ENCODE measurements around the gene RAD18. TPM values are rescaled to one million over a fixed set of nuclear protein-coding genes. Genes with fewer than 3 reads are reported as not detected.

Gene RAD18
- total RNA-seq, 3 donors from 2014 or later, result 10.2 to 16.1 (median 12.5) TPM

- Histone ChIP-seq H3K9me3 (no peaks in the 10 kb centered on the region), H3K4me3 (no peak overlapping the region), H3K4me1 (ENCODE audit: low read depth) (no peaks in the 10 kb centered on the region), H3K36me3 (ENCODE audit: low read depth) (no peaks in the 10 kb centered on the region)
- intact Hi-C loops (cut with DNase I, micrococcal nuclease), result no loop called here
- ATAC-seq (no peak), DNase-seq (no peak)
- TF ChIP-seq, protein P1, sequence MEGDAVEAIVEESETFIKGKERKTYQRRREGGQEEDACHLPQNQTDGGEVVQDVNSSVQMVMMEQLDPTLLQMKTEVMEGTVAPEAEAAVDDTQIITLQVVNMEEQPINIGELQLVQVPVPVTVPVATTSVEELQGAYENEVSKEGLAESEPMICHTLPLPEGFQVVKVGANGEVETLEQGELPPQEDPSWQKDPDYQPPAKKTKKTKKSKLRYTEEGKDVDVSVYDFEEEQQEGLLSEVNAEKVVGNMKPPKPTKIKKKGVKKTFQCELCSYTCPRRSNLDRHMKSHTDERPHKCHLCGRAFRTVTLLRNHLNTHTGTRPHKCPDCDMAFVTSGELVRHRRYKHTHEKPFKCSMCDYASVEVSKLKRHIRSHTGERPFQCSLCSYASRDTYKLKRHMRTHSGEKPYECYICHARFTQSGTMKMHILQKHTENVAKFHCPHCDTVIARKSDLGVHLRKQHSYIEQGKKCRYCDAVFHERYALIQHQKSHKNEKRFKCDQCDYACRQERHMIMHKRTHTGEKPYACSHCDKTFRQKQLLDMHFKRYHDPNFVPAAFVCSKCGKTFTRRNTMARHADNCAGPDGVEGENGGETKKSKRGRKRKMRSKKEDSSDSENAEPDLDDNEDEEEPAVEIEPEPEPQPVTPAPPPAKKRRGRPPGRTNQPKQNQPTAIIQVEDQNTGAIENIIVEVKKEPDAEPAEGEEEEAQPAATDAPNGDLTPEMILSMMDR (IDR thresholded peaks at IDR 0.05), result no peak
These were observed 76.7 kb downstream of the RAD18 start for GRCh38 chr3:8886546-8886945.

GRCh38 chr3:8885536-8886316 is 77.5 kb downstream of the RAD18 start:
- Histone ChIP-seq H3K4me1 (ENCODE audit: low read depth) (no peaks in the 10 kb centered on the region), H3K36me3 (ENCODE audit: low read depth) (no peaks in the 10 kb centered on the region), H3K9me3 (no peaks in the 10 kb centered on the region), H3K4me3 (no peak overlapping the region)
- intact Hi-C loops (cut with DNase I, micrococcal nuclease), result no loop called here
- TF ChIP-seq, protein P1 (IDR thresholded peaks at IDR 0.05), result no peak
- ATAC-seq, result no peak
- no peak for DNase-seq

DNA sequence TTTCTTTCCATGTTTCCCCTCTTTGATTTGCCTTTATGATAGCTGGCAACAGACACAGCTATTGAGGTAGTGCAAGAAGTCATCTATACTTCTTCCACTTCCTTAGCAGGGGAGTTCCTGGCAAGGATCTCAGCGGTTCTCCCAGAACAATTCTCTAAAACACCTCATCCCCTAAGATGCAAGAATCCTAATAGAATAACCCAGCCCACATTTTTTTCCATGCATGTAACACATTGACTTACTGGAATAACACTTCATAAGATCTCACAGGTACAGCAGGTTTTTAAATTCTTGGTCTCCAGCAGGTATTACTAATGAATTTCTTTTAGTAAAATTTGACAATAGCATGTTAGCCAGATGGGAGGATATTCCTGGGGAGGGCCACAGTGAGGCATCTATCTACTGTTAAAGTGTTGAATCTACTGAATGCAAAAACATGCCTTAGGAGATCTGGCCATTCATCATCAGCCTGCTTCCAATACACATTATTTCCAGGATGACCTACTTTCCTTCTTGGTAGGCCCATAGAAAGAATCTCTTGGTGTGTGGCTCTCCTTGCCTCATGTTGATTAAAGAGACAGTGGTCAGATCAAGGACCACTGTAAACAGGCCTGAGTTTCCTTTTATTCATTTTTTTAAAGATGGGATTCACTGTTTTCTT is 78.5 kb downstream of the RAD18 start:
- Histone ChIP-seq H3K4me3 (no peak overlapping the region), H3K9me3 (no peaks in the 10 kb centered on the region), H3K4me1 (ENCODE audit: low read depth) (no peaks in the 10 kb centered on the region), H3K36me3 (ENCODE audit: low read depth) (no peaks in the 10 kb centered on the region)
- TF ChIP-seq, protein P1 (IDR thresholded peaks at IDR 0.05), result no peak
- ATAC-seq (no peak), DNase-seq (no peak)
- intact Hi-C loops (cut with DNase I, micrococcal nuclease), result no loop called here

DNA sequence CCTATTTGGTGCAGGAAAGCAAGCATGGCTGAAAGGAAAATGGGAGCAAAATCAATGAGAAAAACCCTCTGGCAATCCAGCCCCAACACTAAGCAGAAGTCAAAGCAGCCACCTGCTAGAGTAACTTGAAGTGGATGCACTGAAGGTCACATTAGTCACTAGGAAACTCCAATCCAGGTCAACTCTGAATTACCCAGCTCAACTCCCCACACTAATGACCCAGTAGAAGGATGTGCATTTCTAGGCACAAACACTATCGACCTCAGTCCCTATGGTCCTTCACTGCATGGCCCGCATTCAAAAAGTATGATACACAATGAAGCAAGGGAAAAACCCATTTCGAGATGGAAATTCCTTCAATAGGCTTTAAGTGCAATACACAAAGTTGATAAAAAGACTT is 80.6 kb downstream of the RAD18 start:
- no peaks in the 10 kb centered on the region for H3K4me1 ChIP-seq (ENCODE audit: low read depth)
- DNase-seq (no peak), ATAC-seq (no peak)
- intact Hi-C loops (cut with DNase I, micrococcal nuclease), result no loop called here
- H3K9me3 ChIP-seq, result no peaks in the 10 kb centered on the region
- H3K4me3 ChIP-seq, result no peak overlapping the region
- TF ChIP-seq, protein P1 (IDR thresholded peaks at IDR 0.05), result no peak
- H3K36me3 ChIP-seq (ENCODE audit: low read depth), result no peaks in the 10 kb centered on the region

GRCh38 chr3:8882171-8882593 is 81.1 kb downstream of the RAD18 start:
- no peaks in the 10 kb centered on the region for H3K36me3 ChIP-seq (ENCODE audit: low read depth)
- intact Hi-C loops (cut with DNase I, micrococcal nuclease), result no loop called here
- DNase-seq, result no peak
- no peak overlapping the region for H3K4me3 ChIP-seq
- H3K9me3 ChIP-seq, result no peaks in the 10 kb centered on the region
- TF ChIP-seq, protein P1 (IDR thresholded peaks at IDR 0.05), result no peak
- no peak for ATAC-seq
- no peaks in the 10 kb centered on the region for H3K4me1 ChIP-seq (ENCODE audit: low read depth)

Data from mucosa of descending colon (tissue), 3 donors.